Caki2 (cell line): ENCODE data around the gene MUC5B. TPM values are rescaled to one million over a fixed set of nuclear protein-coding genes. Genes with fewer than 3 reads are reported as not detected.

Experiments
- DNase-seq: peaks from one replicate; pipeline ENCODE4 v3.0.0-alpha.2; 2015; ENCODE audit warnings: low read depth
- in situ Hi-C: cut with HindIII; loops from 2 replicates; pipeline ENCODE4 v1.10.0; 2016; ENCODE audit warnings: low sequenced_read_pairs, low pct_unique_long_range_greater_than_20kb, mixed read lengths
- total RNA-seq: library from RNA; depleted of rRNA; stranded (reverse); fragments of >200 nt; shearing (Covaris generic); gene quantifications from 2 replicates; pipeline ENCODE4 v1.2.3, GENCODE V29; 2014; ENCODE audit warnings: low replicate concordance

Gene MUC5B
- total RNA-seq, 1 experiment from 2014 or later, result 0.03 TPM

DNA sequence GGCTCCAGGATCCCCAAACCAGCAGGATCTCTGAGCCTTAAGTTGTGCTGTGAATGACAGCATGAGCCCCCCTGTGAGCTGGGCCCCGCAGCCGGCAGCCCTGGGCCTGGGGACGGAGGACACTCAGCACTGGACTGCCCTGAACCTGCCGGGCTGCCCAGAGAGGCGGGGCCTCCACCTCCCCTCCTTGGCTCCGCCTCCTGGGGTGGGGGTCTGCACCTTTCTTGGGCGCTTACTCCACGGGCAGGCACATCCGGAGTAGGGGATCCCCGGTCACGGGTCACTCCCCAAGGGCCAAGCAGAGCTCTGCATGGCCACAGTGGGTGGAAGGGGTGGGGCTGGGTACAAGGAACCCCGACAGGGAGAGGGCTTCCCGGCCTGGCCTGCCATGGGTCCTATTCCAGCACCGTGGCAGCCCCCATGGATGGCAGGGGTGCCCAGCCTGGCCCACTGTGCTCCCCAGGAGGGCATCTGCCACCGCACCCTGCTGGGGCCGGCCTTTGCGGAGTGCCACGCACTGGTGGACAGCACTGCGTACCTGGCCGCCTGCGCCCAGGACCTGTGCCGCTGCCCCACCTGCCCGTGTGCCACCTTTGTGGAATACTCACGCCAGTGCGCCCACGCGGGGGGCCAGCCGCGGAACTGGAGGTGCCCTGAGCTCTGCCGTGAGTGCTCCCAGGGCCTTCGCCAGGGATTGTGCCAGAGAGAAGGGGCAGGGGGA is 5.4 kb downstream of the MUC5B start:
- no peak for DNase-seq

GRCh38 chr11:1228921-1229451 is 6.1 kb downstream of the MUC5B start:
- in situ Hi-C loops, result no loop called here
- DNase-seq, result no peak

More for the DNA sequence above, 5.4 kb downstream of the MUC5B start:
- in situ Hi-C loops, result no loop called here

DNA sequence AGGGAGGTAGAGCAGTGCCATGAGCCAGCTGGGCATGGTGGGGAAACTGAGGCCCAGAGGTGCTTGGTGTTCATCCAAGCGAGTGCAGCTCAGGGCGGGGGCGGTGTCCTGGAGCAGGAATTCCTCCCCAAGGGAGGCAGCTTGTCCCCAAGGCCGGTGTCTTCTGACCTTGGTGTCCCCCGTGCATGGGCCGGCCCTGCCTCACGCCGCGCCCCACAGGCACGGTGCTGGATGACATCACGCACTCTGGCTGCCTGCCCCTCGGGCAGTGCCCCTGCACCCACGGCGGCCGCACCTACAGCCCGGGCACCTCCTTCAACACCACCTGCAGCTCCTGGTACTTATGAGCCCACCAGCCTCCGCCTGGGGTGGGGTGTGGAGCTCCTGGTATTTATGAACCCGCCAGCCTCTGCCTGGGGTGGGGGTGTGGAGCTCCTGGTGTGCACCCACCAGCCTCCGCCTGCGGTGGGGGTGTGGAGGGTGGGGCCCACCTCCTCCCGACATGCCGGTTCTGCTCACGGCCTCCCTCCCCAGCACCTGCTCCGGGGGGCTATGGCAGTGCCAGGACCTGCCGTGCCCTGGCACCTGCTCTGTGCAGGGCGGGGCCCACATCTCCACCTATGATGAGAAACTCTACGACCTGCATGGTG is 6.7 kb downstream of the MUC5B start:
- DNase-seq, result no peak
- in situ Hi-C loops, result no loop called here

DNA sequence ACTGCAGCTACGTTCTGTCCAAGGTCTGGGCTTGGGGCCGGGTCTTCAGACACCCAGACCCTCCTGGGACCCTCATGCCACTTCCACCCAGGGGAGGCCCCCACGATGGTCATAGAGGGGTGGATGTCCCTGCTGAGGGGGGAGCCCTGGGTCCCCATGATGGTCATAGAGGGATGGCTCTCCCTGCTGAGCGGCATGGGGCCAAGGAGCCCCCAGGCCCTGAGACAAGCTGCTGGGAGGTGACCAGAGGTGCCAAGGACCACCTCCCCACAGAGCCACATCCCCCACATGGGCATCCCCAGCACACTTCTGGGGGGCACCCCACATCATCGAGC is 7.2 kb downstream of the MUC5B start:
- in situ Hi-C loops, result no loop called here
- DNase-seq, result no peak

DNA sequence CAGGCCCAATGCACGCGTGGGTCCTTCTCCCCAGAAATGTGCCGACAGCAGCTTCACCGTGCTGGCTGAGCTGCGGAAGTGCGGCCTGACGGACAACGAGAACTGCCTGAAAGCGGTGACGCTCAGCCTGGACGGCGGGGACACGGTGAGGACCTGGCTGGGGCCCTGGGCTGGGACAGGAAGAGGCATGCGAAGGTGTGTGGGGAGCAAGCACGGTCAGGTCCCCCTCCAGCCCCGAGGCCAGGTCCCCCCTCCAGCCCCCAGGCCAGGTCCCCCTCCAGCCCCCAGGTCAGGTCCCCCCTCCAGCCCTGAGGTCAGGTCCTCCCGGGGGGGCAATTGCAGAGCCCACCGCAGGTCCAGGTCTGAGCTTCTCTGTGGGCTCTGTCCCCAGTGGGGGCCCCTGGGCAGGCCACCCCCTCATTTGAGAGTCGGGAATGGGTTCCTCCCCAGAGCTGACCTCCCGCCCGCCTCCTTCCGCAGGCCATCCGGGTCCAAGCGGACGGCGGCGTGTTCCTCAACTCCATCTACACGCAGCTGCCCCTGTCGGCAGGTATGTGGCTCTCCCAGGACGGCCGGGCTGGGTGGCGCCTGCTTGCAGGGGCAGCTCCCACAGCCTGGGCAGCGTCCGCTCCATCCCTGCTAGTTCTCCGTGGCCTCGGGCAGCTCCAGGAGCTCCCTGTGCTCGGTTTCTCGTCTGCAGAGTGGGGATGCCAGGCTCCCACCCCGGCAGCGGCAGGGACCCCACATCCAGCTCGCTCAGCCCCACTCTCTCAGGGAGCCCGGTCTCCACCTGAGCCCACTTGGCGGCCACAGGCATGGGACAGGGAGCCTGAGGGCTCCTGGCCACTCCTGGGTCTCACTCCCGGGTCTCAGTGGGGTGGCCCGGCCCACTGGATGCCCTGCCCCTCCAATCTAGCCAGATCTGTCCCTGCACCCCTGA is 7.9 kb downstream of the MUC5B start:
- in situ Hi-C loops, result no loop called here
- no peak for DNase-seq

GRCh38 chr11:1231396-1232020 is 8.6 kb downstream of the MUC5B start:
- no peak for DNase-seq
- in situ Hi-C loops, result no loop called here

DNA sequence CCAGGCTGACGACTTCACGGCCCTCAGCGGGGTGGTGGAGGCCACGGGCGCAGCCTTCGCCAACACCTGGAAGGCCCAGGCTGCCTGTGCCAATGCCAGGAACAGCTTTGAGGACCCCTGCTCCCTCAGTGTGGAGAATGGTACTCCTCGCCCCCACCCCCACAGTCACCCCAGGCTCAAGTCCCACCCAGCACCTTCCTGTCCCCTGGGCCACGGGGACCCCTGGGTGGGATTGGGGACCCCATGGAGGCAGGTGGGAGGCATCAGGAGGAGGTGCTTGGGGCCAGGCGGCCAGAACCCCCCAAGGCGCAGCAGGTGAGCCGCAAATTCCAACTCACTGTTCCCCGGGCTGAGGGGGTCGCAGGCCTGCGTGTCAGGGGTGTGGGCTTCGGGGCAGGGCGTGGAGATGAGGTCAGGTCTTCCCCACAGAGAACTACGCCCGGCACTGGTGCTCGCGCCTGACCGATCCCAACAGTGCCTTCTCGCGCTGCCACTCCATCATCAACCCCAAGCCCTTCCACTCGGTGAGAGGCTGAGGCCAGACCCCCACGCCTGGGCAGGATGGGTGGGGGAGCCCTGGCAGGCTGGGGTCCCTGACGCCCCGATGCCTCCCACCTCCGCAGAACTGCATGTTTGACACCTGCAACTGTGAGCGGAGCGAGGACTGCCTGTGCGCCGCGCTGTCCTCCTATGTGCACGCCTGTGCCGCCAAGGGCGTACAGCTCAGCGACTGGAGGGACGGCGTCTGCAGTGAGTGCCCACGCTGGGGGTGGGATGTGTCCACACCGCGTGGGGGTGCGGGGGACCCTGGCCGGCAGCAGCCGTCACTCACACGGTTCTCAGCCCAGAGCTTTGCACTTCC is 9.4 kb downstream of the MUC5B start:
- in situ Hi-C loops, result no loop called here
- no peak for DNase-seq

GRCh38 chr11:1232883-1233321 is 10.0 kb downstream of the MUC5B start:
- in situ Hi-C loops, result no loop called here
- DNase-seq, result no peak

DNA sequence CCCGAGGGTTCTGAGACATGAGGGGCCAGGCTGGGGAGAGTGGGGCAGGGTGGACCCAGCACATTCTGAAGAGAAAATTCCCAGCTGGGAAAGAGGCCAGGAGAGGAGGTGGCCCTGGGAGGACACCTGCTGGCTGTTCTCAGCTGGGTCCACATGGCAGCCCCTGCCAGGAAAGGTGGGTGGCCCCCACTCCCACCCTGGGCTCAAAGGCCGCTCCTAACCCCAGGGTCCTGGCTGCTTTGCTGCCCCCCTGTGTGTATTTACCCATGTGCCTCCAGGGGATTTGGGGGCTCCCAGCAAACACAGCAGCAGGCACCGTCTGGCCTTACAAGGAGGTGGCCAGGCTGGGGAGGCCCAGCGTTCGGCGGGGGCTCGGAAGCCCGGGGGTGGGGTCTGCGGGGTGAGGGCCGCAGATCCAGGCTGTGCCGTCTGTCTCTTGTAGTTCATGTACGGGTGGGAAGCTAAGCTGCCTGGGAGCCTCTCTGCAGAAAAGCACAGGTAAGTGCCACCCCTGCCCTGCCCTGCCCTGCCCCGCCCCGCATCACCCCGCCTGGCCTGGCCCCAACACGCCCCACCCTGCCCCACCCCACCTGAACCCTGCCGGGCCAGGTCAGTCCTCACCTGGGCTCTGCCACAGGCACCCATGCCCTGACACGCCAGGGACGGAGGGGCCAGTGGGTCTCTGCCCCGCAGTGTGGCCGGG is 10.6 kb downstream of the MUC5B start:
- in situ Hi-C loops, result no loop called here
- DNase-seq, result no peak

- in situ Hi-C loops, result no loop called here
- no peak for DNase-seq
These were observed 11.3 kb downstream of the MUC5B start for GRCh38 chr11:1234054-1234720.

- in situ Hi-C loops, result no loop called here
- DNase-seq, result no peak
These were observed 12.0 kb downstream of the MUC5B start for GRCh38 chr11:1234771-1235305.

DNA sequence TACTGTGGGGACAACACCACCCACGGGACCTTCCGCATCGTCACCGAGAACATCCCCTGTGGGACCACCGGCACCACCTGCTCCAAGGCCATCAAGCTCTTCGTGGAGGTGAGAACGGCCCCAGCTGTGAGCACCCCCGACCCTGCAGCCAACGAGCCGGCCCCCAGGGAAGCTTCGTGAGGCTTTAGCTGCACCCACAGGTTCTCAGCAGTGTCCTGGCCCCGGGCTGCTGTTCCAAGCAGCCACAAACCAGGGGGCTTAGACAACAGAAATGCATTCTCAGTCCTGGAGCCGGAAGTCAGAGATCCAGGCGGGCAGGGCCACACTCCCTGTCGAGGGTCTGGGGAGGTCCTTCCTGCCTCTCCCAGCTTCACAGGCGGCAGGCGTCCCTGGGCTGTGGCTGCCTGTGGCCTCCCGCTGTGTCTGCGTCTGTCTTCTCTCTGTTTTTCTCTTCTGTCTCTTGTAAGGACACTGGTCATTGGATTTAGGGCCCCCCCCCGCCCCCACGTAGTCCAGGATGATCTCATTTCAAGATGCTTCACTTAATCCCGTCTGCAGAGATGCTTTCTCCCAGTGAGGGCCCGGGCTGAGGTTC is 12.5 kb downstream of the MUC5B start:
- in situ Hi-C loops, result no loop called here
- no peak for DNase-seq

DNA sequence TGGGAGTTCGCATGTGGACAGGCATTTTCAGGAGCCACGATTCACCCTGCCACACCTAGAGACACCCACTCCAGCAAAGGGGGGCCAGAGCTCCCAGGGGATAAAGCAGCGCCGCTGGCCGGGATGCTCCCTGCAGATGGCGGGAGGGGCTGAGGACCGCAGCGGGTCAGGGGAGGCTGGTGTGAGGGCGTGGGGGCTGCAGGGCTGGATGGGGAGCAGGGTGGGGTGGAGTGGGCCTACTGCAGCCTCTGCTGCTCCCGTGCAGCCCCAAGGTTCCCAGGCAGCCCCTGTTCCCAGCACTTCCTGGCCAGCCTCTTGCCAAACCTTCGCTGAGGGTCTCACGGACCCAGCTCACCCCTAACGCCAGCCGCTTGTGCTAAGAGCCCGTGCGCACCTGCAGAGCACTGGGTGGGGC is 13.0 kb downstream of the MUC5B start:
- no peak for DNase-seq
- in situ Hi-C loops, result no loop called here

GRCh38 chr11:1236316-1237127 is 13.7 kb downstream of the MUC5B start:
- in situ Hi-C loops, result no loop called here
- DNase-seq, result no peak

GRCh38 chr11:1237128-1237580 is 14.3 kb downstream of the MUC5B start:
- in situ Hi-C loops, result no loop called here
- DNase-seq, result no peak
